ENCODE measurements around the gene MTHFD1.

GRCh38 chr14:64347748-64348147 is 40.4 kb upstream of the MTHFD1 start:
- TF ChIP-seq CTCF (IDR thresholded peaks at IDR 0.05) (no peak), POLR2A (IDR thresholded peaks at IDR 0.05) (no peak), EP300 (IDR thresholded peaks at IDR 0.05) (no peak)
